Endothelial cell of umbilical vein (primary cell): ENCODE data around the gene THSD4. TPM values are rescaled to one million over a fixed set of nuclear protein-coding genes. Genes with fewer than 3 reads are reported as not detected.
A peak's percentile ranks its signal among the peaks of the same experiment; 100 is the strongest.

Experiments used
- BruUV-seq: library from RNA; stranded (reverse); fragments of 400-500 nt; replicated peaks from 2 replicates; lab custom pipeline; 2021; lab: Mats Ljungman, UMichigan
- CTCF ChIA-PET: fragments of 300-600, 350-600 bp; sonication (Branson Sonifier 250); formaldehyde crosslinking; loops from one replicate; lab custom pipeline; 2021; ENCODE audit warnings: antibody characterized with exemption, inconsistent platforms; lab: Charles Lee
- POLR2A ChIA-PET: fragments of 300-600, 350-600 bp; sonication (Branson Sonifier 250); formaldehyde crosslinking; loops from one replicate; lab custom pipeline; 2021; ENCODE audit warnings: antibody characterized with exemption, inconsistent platforms; lab: Charles Lee
- DNase-seq: peaks from one replicate; pipeline ENCODE4 v3.0.0-alpha.2; 2011; ENCODE audit warnings: low read depth, low spot score
- FAIRE-seq: peaks from 2 replicates; lab custom pipeline; 2011; peaks lifted over from hg19 to GRCh38; lab: Jason Lieb, UNC
- H2AFZ ChIP-seq: 2 replicates; pipeline ENCODE4 v1.6.0; 2012; ENCODE audit warnings: low read depth, low read length, control low read depth, inconsistent platforms
- H3K27ac ChIP-seq: 2 replicates; pipeline ENCODE4 v1.5.1; 2011; ENCODE audit warnings: low read depth, mild to moderate bottlenecking, control low read depth, low read length, moderate library complexity; ENCODE audit not compliant: insufficient read depth
- H3K27me3 ChIP-seq, 2 experiments: 2 replicates each; pipeline versions ENCODE4 v1.6.0 to v1.6.1; 2011; ENCODE audit warnings: low read length in 2 of 2, mixed read lengths in 1 of 2; ENCODE audit not compliant: control insufficient read depth in 2 of 2, insufficient read depth in 2 of 2
- H3K36me3 ChIP-seq, 2 experiments: 2 replicates in 1 of 2; 3 replicates in 1 of 2; pipeline ENCODE4 v1.5.1; 2011; ENCODE audit warnings: low read length in 2 of 2, mild to moderate bottlenecking in 1 of 2, moderate library complexity in 1 of 2; ENCODE audit not compliant: control insufficient read depth in 2 of 2, insufficient read depth in 2 of 2; ENCODE audit errors: extremely low read depth in 1 of 2
- H3K4me1 ChIP-seq: 3 replicates; pipeline ENCODE4 v1.5.1; 2011; ENCODE audit warnings: mild to moderate bottlenecking, low read length; ENCODE audit not compliant: control insufficient read depth, insufficient read depth; ENCODE audit errors: extremely low read depth
- H3K4me2 ChIP-seq: 2 replicates; pipeline ENCODE4 v1.6.1; 2011; ENCODE audit warnings: low read length, control low read depth, mixed read lengths; ENCODE audit not compliant: insufficient read depth
- H3K4me3 ChIP-seq, 3 experiments: fragments of 200-600 bp in 1 of 3; sonication (generic), shearing (Covaris generic) in 1 of 3; replicated peaks in 1 of 3; 2 replicates each; pipeline ENCODE4 v1.5.1; 2011 to 2016; ENCODE audit warnings: control low read depth in 3 of 3, low read length in 3 of 3, mild to moderate bottlenecking in 2 of 3, inconsistent platforms in 1 of 3, low read depth in 1 of 3, moderate library complexity in 1 of 3; ENCODE audit not compliant: insufficient read depth in 1 of 3
- H3K79me2 ChIP-seq: 2 replicates; pipeline ENCODE4 v1.6.0; 2012; ENCODE audit warnings: low read length, inconsistent platforms; ENCODE audit not compliant: control insufficient read depth, insufficient read depth
- H3K9ac ChIP-seq: replicated peaks from 2 replicates; pipeline ENCODE3; 2011; ENCODE audit warnings: low read length, control low read depth; ENCODE audit not compliant: insufficient read depth; ENCODE audit errors: extremely low read depth
- H3K9me1 ChIP-seq: replicated peaks from 3 replicates; pipeline ENCODE4 v1.6.0; 2011; ENCODE audit warnings: mild to moderate bottlenecking, low read length; ENCODE audit not compliant: control insufficient read depth, insufficient read depth; ENCODE audit errors: extremely low read depth
- H3K9me3 ChIP-seq: replicated peaks from 2 replicates; pipeline ENCODE4 v1.5.1; 2012; ENCODE audit warnings: low read length, inconsistent platforms; ENCODE audit not compliant: control insufficient read depth, insufficient read depth
- H4K20me1 ChIP-seq: replicated peaks from 2 replicates; pipeline ENCODE3; 2011; ENCODE audit warnings: mild to moderate bottlenecking, low read length; ENCODE audit not compliant: control insufficient read depth, insufficient read depth; ENCODE audit errors: extremely low read depth
- EZH2 ChIP-seq: IDR thresholded peaks from 2 replicates; pipeline ENCODE4 v1.6.1; 2012; ENCODE audit warnings: borderline replicate concordance, low read depth, mild to moderate bottlenecking, moderate library complexity, low read length, inconsistent platforms; ENCODE audit not compliant: severe bottlenecking
- FOS ChIP-seq: IDR thresholded peaks from 2 replicates; pipeline ENCODE4 v1.6.1; 2011; ENCODE audit warnings: mild to moderate bottlenecking, low read length, moderate library complexity, borderline replicate concordance; ENCODE audit not compliant: insufficient read depth
- GATA2 ChIP-seq: IDR thresholded peaks from 2 replicates; pipeline ENCODE4 v1.7.0; 2011; ENCODE audit warnings: low read depth, mild to moderate bottlenecking, moderate library complexity, mixed read lengths, low read length; ENCODE audit not compliant: insufficient read length, insufficient read depth
- JUN ChIP-seq: IDR thresholded peaks from 2 replicates; pipeline ENCODE4 v1.6.1; 2011; ENCODE audit warnings: borderline replicate concordance, low read depth; ENCODE audit not compliant: insufficient read length, insufficient read depth
- MYC ChIP-seq: IDR thresholded peaks from one replicate; pipeline ENCODE4 v1.6.1; 2011; ENCODE audit warnings: mild to moderate bottlenecking, low read depth, low read length
- POLR2A ChIP-seq: IDR thresholded peaks from 2 replicates; pipeline ENCODE4 v1.6.1; 2012; ENCODE audit warnings: low read depth, mild to moderate bottlenecking, control low read depth, low read length
- POLR2AphosphoS5 ChIP-seq: IDR thresholded peaks from 2 replicates; pipeline ENCODE4 v1.6.1; 2012; ENCODE audit warnings: low read depth, mild to moderate bottlenecking, control low read depth, low read length, moderate library complexity; ENCODE audit not compliant: insufficient read depth
- dilution Hi-C: fragments of 300-500 bp; cut with MboI; formaldehyde crosslinking; loops from one replicate; pipeline ENCODE4 v1.15.0; 2019; ENCODE audit warnings: low sequenced_read_pairs; ENCODE audit not compliant: extremely low pct_ligation_motif_present
- intact Hi-C: fragments of 100-400 bp; cut with micrococcal nuclease; formaldehyde crosslinking; loops from one replicate; pipeline ENCODE4 v1.10.0; 2022
- polyA plus RNA-seq, 4 experiments: library from polyadenylated mRNA; depleted of rRNA in 3 of 4; stranded (reverse) in 3 of 4; unstranded in 1 of 4; fragments of >200 nt; gene quantifications; 2 replicates each; pipeline versions ENCODE4 v1.2.1 to v1.2.3, GENCODE V29; 2011 to 2012; ENCODE audit warnings: missing spikeins in 1 of 4
- total RNA-seq: library from RNA; stranded (reverse); gene quantifications from 2 replicates; pipeline ENCODE4 v1.2.3, GENCODE V29; 2021
- TF ChIP-seq, protein P1 (sequence below), 2 donors: IDR thresholded peaks; 1 replicate in 1 of 2; 2 replicates in 1 of 2; pipeline ENCODE4 v1.5.1; 2011; ENCODE audit warnings: low read length in 2 of 2, mild to moderate bottlenecking in 2 of 2, moderate library complexity in 2 of 2, control low read depth in 1 of 2, inconsistent platforms in 1 of 2, low read depth in 1 of 2; ENCODE audit not compliant: insufficient read depth in 1 of 2; ENCODE audit errors: extremely low read depth in 1 of 2
- TF ChIP-seq, protein P2 (sequence below): IDR thresholded peaks from 2 replicates; pipeline ENCODE4 v1.6.1; 2011; ENCODE audit not compliant: insufficient read depth, insufficient read length

THSD4 gene
- total and polyA plus RNA-seq, 2 donors (not counting 3 experiments of a cell fraction or from before 2014, with no cell fraction given), result 9.9 to 25.4 TPM

DNA sequence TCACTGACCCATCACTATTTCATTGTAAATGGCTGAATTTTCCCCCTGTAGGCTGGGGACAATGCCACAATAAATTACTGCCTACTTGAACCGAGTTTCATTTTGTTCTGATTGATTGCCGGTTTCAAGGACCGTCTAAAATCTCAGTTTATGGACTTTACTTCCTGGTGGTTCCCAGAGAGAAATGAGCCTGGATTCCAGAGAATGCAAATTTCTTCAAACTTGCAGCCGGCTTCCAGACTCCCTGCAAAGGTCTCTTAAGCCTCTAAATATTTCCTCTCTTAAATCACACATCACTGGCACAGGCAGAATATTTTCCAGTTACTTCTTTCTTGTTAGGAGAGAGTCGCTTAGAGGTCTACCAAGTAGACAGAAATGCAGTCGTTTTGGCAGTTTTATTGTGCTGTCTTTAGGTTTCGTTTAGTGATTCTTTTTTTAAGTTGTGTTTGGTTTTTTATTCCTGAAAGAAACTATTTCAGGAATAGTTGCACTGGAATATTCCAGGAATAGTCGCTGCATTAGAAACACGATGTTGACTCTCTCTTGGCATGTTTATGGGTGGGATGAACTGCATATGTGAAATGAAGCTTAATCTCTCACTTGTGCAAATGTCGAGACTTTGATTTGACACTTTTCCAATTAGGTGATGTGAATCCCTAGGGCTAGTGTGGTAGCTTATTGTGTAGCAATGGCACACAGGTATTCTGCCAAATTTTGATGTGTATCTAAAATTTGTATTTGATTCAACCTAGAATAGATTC lies 411.0 kb downstream of the THSD4 start:
- Histone ChIP-seq H3K27ac (no peak overlapping the region), H3K36me3 (no peaks in the 10 kb centered on the region), H2AFZ (no peak overlapping the region), H3K79me2 (no peaks in the 10 kb centered on the region), H3K9ac (no peak overlapping the region), H3K4me3 (no peak overlapping the region), H4K20me1 (no peaks in the 10 kb centered on the region), H3K4me1 (no peaks in the 10 kb centered on the region), H3K9me1 (no peaks in the 10 kb centered on the region), H3K27me3 (peaks cover 7 to 21% of the 10 kb centered on the region in 2 experiments), H3K4me2 (no peak overlapping the region), H3K9me3 (no peaks in the 10 kb centered on the region)
- POLR2A ChIA-PET, result interaction anchor here (0.6 kb wide), 1 partner anchor 18 kb away, joined by 3 read pairs; no protein-coding TSS in a partner anchor
- BruUV-seq, result no TSS peak
- FAIRE-seq (peak; percentile 49), DNase-seq (no peak)
- TF ChIP-seq, protein P1, sequence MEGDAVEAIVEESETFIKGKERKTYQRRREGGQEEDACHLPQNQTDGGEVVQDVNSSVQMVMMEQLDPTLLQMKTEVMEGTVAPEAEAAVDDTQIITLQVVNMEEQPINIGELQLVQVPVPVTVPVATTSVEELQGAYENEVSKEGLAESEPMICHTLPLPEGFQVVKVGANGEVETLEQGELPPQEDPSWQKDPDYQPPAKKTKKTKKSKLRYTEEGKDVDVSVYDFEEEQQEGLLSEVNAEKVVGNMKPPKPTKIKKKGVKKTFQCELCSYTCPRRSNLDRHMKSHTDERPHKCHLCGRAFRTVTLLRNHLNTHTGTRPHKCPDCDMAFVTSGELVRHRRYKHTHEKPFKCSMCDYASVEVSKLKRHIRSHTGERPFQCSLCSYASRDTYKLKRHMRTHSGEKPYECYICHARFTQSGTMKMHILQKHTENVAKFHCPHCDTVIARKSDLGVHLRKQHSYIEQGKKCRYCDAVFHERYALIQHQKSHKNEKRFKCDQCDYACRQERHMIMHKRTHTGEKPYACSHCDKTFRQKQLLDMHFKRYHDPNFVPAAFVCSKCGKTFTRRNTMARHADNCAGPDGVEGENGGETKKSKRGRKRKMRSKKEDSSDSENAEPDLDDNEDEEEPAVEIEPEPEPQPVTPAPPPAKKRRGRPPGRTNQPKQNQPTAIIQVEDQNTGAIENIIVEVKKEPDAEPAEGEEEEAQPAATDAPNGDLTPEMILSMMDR (IDR thresholded peaks at IDR 0.05; ENCODE audit: extremely low read depth in 1 of 2, insufficient read depth in 1 of 2, low read depth in 1 of 2, low read length in 2 of 2), result no peak
- TF ChIP-seq MYC (no peak), EZH2 (no peak), POLR2A (no peak), POLR2AphosphoS5 (no peak), JUN (no peak), FOS (no peak), GATA2 (no peak)
- TF ChIP-seq, protein P2, sequence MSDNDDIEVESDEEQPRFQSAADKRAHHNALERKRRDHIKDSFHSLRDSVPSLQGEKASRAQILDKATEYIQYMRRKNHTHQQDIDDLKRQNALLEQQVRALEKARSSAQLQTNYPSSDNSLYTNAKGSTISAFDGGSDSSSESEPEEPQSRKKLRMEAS, result no peak
- intact Hi-C loops, result no loop called here
- CTCF ChIA-PET, result no interaction called here
- dilution Hi-C loops, result no loop called here
